H1 (cell line): Measurements from ENCODE around the gene MAP7.

Experiments
- CTCF ChIP-seq, 3 experiments: IDR thresholded peaks; 1 replicate in 2 of 3; 2 replicates in 1 of 3; pipeline versions ENCODE4 v1.5.1 to v1.6.1; 2011; ENCODE audit warnings: low read length in 3 of 3, mild to moderate bottlenecking in 3 of 3, inconsistent platforms in 2 of 3, low read depth in 1 of 3, moderate library complexity in 1 of 3; ENCODE audit not compliant: insufficient read depth in 1 of 3; ENCODE audit errors: control extremely low read depth in 1 of 3
- POLR2A ChIP-seq, 2 experiments: IDR thresholded peaks; 1 replicate in 1 of 2; 2 replicates in 1 of 2; pipeline ENCODE4 v1.6.1; 2011; ENCODE audit warnings: low read depth in 2 of 2, low read length in 2 of 2, mild to moderate bottlenecking in 2 of 2; ENCODE audit errors: control extremely low read depth in 1 of 2

- TF ChIP-seq CTCF (IDR thresholded peaks at IDR 0.05; ENCODE audit: control extremely low read depth in 1 of 3, insufficient read depth in 1 of 3, low read depth in 1 of 3, low read length in 3 of 3), result no peak
- no peak for TF ChIP-seq POLR2A (IDR thresholded peaks at IDR 0.05; ENCODE audit: control extremely low read depth in 1 of 2, low read depth in 2 of 2, low read length in 2 of 2)
These were observed 56.2 kb downstream of the MAP7 start for GRCh38 chr6:136494059-136494458.
